Muscle of leg (tissue), 11 donors: Measurements from ENCODE around the gene STPG4. TPM values are rescaled to one million over a fixed set of nuclear protein-coding genes. Genes with fewer than 3 reads are reported as not detected.
"Not testable (repeated sequence)": the region's sequence is repeated elsewhere in the genome, so short reads cannot be mapped to it uniquely, and the experiment has no call there.

Experiments
- DNase-seq: peaks from one replicate; pipeline ENCODE4 v3.0.0; 2013
- H3K27ac ChIP-seq: one replicate; pipeline ENCODE4 v1.5.1; 2013; ENCODE audit warnings: mild to moderate bottlenecking, low read length, control low read depth
- H3K27me3 ChIP-seq: one replicate; pipeline ENCODE4 v1.6.1; 2013; ENCODE audit warnings: low read length; ENCODE audit not compliant: control insufficient read depth, insufficient read depth
- H3K36me3 ChIP-seq: one replicate; pipeline ENCODE4 v1.6.1; 2013; ENCODE audit warnings: low read length; ENCODE audit not compliant: control insufficient read depth, insufficient read depth
- H3K4me1 ChIP-seq: one replicate; pipeline ENCODE4 v1.6.1; 2013; ENCODE audit warnings: low read length; ENCODE audit not compliant: control insufficient read depth, insufficient read depth
- H3K4me3 ChIP-seq: one replicate; pipeline ENCODE4 v1.5.1; 2013; ENCODE audit warnings: low read length, control low read depth
- H3K9me3 ChIP-seq: replicated peaks from 2 replicates; pipeline ENCODE4 v1.6.1; 2013; ENCODE audit warnings: low read depth, low read length; ENCODE audit not compliant: control insufficient read depth
- WGBS: methylation state at CpG from one replicate; pipeline ENCODE4 v1.1.5; 2013; ENCODE audit warnings: missing lambda C conversion rate; ENCODE audit not compliant: insufficient coverage; 5-methylcytosine and 5-hydroxymethylcytosine counted together
- polyA plus RNA-seq, 8 donors: library from polyadenylated mRNA; unstranded; fragments of 120-200 nt; gene quantifications; one replicate each; pipeline versions ENCODE4 v1.2.1 to v1.2.3, GENCODE V29; 2013; ENCODE audit warnings: inconsistent platforms in 1 of 8, low replicate concordance in 1 of 8; ENCODE audit not compliant: insufficient read length in 8 of 8, insufficient read depth in 1 of 8
- total RNA-seq: library from RNA; stranded (reverse); fragments of 120-200 nt; gene quantifications from one replicate; pipeline ENCODE4 v1.2.4, GENCODE V29; 2013

STPG4 gene
- total and polyA plus RNA-seq, 9 donors = 0.12 to 0.22 (median 0.19) TPM; not detected in 6

GRCh38 chr2:47174733-47175361, 19.7 kb upstream of the STPG4 start:
- no peaks in the 10 kb centered on the region for H3K27me3 ChIP-seq
- DNase-seq = peak; percentile 79
- H3K9me3 ChIP-seq = no peaks in the 10 kb centered on the region
- peaks cover 11% of the 10 kb centered on the region for H3K4me1 ChIP-seq
- H3K36me3 ChIP-seq = peaks cover 2% of the 10 kb centered on the region
- H3K27ac ChIP-seq = peak overlapping the region; percentile 94
- peak overlapping the region; percentile 75 for H3K4me3 ChIP-seq
- WGBS = 0% methylated on average over 2 of the region's 15 CpGs

GRCh38 chr2:47173986-47174732, 19.1 kb upstream of the STPG4 start:
- peak; percentile 27 for DNase-seq
- Histone ChIP-seq H3K27ac (peak overlapping the region; percentile 94), H3K4me1 (peaks cover 11% of the 10 kb centered on the region), H3K36me3 (peaks cover 2% of the 10 kb centered on the region), H3K9me3 (no peaks in the 10 kb centered on the region), H3K4me3 (peak overlapping the region; percentile 75), H3K27me3 (no peaks in the 10 kb centered on the region)
- no CpG with 5 or more reads among the region's 9 CpGs for WGBS

- Histone ChIP-seq H3K27ac (no peak overlapping the region), H3K9me3 (no peaks in the 10 kb centered on the region), H3K4me3 (no peak overlapping the region), H3K36me3 (peaks cover 3% of the 10 kb centered on the region), H3K4me1 (peaks cover 11% of the 10 kb centered on the region), H3K27me3 (no peaks in the 10 kb centered on the region)
- no peak for DNase-seq
- no CpG with 5 or more reads among the region's 3 CpGs for WGBS
Observed at GRCh38 chr2:47172922-47173695, 18.0 kb upstream of the STPG4 start.

GRCh38 chr2:47172156-47172921, 17.2 kb upstream of the STPG4 start:
- no CpG with 5 or more reads among the region's 9 CpGs for WGBS
- Histone ChIP-seq H3K27me3 (no peaks in the 10 kb centered on the region), H3K36me3 (peaks cover 6% of the 10 kb centered on the region), H3K4me3 (no peak overlapping the region), H3K9me3 (no peaks in the 10 kb centered on the region), H3K4me1 (peaks cover 11% of the 10 kb centered on the region), H3K27ac (no peak overlapping the region)
- no peak for DNase-seq

GRCh38 chr2:47169784-47170183, 14.7 kb upstream of the STPG4 start:
- no peaks in the 10 kb centered on the region for H3K9me3 ChIP-seq
- no peak overlapping the region for H3K27ac ChIP-seq
- H3K4me1 ChIP-seq = peaks cover 6% of the 10 kb centered on the region
- no peak overlapping the region for H3K4me3 ChIP-seq
- peaks cover 12% of the 10 kb centered on the region for H3K36me3 ChIP-seq
- no peaks in the 10 kb centered on the region for H3K27me3 ChIP-seq
- no CpG with 5 or more reads among the region's 2 CpGs for WGBS
- no peak for DNase-seq

- 90% methylated on average over 7 of the region's 8 CpGs for WGBS
- H3K9me3 ChIP-seq, H3K27ac ChIP-seq, DNase-seq, H3K4me3 ChIP-seq, H3K27me3 ChIP-seq, H3K4me1 ChIP-seq: not testable (repeated sequence)
- peaks cover 12% of the 10 kb centered on the region for H3K36me3 ChIP-seq
Observed at GRCh38 chr2:47168895-47169294, 13.8 kb upstream of the STPG4 start.

GRCh38 chr2:47167149-47167548, 12.0 kb upstream of the STPG4 start:
- Histone ChIP-seq H3K4me3 (no peak overlapping the region), H3K9me3 (no peaks in the 10 kb centered on the region), H3K27me3 (no peaks in the 10 kb centered on the region), H3K27ac (no peak overlapping the region), H3K4me1 (peaks cover 2% of the 10 kb centered on the region), H3K36me3 (peaks cover 15% of the 10 kb centered on the region)
- WGBS = 80% methylated on average over 3 of the region's 5 CpGs
- no peak for DNase-seq

GRCh38 chr2:47165001-47165555, 10.0 kb upstream of the STPG4 start:
- no peak for DNase-seq
- H3K36me3 ChIP-seq = peaks cover 18% of the 10 kb centered on the region
- no peak overlapping the region for H3K27ac ChIP-seq
- no peaks in the 10 kb centered on the region for H3K9me3 ChIP-seq
- H3K4me3 ChIP-seq = no peak overlapping the region
- no peaks in the 10 kb centered on the region for H3K4me1 ChIP-seq
- H3K27me3 ChIP-seq = no peaks in the 10 kb centered on the region

- no peaks in the 10 kb centered on the region for H3K9me3 ChIP-seq
- no peaks in the 10 kb centered on the region for H3K4me1 ChIP-seq
- no peaks in the 10 kb centered on the region for H3K27me3 ChIP-seq
- H3K36me3 ChIP-seq = peaks cover 19% of the 10 kb centered on the region
- 100% methylated on average over 1 of the region's 3 CpGs for WGBS
- no peak for DNase-seq
- H3K4me3 ChIP-seq = no peak overlapping the region
- no peak overlapping the region for H3K27ac ChIP-seq
Observed at GRCh38 chr2:47162780-47163179, 7.7 kb upstream of the STPG4 start.
